ENCODE data around the gene CBX8.

Gene CBX8

DNA sequence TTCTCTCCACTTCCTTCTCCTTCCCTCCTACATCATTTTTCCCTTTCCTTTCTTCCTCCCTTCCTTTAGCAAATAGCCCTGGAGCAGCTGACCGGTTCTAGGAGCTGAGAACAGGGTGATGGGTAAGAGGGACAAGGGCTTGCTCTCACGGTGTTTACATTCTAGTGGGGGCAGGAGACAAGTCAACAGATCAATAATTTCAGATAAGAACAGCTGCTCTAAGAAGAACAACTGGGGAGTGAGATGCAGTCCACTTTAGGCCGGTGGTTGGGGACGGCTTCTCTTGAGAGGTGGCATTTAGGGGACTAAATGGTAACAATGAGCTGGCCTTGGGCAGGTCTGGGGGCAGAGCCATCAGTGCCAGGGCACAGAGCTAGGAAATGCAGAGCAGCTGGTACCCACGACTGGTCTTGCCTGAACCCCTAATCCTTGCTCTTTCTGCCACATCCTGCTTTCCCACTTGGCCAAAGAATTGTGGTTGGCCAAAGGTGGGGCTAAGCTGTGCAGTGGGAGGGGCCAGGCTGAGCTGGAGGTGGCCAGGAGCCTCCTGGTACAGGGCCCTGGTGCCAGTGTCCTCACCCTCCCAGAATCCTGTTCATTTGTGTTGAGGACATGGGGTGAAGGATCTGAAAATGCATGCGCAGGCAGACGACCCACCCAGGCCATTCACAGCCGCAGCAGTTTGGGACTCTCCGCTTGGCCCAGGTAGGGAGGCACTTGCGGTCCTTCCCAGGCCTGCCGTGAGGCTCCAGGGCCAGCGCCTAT, 24.6 kb upstream of the CBX8 start:
- DNase-seq, result no peak

DNA sequence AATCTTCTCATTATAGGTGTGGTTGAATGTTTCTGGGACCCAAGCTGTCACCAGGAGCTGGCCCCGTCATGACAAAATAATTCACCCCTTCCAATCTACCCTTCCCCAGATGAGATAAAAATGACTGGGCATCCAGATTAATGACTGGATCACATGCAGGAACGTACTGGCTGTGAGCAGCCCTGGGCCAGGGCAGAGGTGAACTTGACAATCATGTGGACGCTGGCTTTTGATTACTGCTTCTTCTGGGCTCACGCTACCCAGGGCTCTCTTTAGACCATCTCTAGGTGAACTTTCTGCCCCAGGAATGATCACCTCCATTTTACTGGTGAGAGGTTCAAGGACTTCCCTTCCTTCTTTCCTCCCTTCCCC, 24.1 kb upstream of the CBX8 start:
- DNase-seq, result no peak

- no peak for DNase-seq
These were observed 22.8 kb upstream of the CBX8 start for GRCh38 chr17:79819534-79820276.

DNA sequence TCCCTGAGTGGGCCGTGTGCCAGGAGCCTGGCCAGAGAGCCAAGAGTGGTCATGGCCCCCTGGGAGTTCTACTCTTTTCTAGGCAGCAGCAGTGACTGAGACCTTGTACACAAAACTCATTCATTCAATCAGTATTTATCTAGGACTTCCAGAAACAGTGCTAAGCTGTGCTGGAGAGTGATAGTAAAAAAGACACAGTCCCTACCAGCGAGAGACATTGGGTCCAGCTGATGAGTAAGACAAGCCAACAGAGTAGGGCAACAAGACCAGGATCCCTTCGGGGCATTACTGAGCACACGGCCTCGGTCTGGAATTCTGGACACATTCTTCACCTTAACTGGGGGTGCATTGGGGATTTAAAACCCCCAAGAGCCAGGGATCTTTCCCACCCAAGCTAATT, 22.2 kb upstream of the CBX8 start:
- DNase-seq, result no peak

GRCh38 chr17:79818026-79818758, 21.3 kb upstream of the CBX8 start:
- no peak for DNase-seq

DNA sequence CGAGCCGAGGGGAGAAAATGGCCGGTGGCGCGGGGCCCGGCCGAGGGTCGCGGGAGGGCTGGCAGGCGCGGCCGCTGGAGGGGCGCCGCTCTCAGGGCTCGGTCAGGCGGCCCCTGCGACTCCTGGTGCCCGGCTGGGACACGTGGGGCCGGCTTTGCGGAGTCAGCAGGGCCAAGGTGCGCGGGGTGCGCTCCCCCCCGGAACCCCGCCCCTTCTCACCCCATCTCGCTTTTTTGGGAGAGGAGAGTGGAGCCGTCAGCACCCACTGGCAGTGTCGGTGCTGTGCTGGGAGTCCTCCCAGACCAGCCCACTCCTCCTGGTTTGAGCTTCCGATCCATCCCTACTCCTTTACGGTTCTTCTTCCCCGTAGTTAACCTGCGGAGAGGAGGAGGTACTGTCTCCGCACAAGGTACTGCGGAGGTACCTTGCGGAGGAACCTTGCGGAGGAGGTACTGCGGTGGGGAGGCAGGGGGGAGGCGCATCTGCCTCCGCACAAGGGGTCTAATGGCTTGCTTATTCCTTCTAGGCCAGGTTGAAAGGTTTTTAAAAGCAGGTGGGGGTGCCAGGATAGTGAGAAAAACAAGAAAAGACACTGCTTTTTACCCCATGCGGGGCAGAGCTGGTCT, 19.1 kb upstream of the CBX8 start:
- no peak for DNase-seq

- peak in 1 of 58 donors; percentile 7 for DNase-seq
These were observed 18.3 kb upstream of the CBX8 start for GRCh38 chr17:79814974-79815835.

- no peak for DNase-seq
These were observed 17.5 kb upstream of the CBX8 start for GRCh38 chr17:79814127-79814973.

DNA sequence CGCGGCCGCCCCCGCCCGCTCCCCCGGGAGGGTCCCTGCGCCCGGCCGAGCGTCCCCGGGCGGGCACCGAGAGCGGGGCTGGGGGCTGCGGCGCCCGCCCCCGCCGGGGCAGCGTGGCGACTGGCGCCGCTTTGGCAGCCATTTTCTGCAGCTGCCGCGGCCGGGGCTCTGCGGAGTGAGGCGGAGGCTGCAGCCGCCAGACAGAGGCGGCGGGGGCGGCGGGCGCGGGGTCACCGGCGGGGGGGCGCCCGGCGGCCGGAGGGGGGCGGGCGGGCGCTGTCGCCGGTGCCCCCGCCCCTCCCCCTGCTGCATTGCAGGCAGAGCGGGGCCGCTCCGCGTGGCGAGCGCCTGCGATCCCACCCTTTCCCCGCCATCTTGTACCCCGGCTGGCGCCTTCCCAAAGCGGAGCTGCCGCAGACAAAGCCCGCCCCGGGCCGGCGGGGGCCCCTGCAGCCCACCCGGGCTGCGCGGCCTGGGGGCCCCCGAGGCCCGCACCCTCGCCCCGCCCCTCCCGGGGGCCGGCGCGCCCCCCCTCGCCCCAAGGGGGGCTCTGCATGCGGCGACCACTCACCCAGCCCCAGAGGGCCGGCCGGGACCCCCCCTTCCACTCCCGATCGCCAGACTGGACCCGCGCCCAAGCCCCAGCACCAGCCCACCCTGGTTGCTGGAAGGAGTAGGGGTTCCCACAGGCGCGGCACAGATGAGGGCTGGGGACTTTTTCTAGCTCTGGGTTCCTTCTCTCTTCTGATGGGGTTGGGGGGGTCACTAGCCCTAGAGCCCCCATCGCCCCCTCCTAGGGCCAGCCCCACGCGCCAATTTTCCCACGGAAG, 16.6 kb upstream of the CBX8 start:
- DNase-seq, result peak in 1 of 58 donors; percentile 28

DNA sequence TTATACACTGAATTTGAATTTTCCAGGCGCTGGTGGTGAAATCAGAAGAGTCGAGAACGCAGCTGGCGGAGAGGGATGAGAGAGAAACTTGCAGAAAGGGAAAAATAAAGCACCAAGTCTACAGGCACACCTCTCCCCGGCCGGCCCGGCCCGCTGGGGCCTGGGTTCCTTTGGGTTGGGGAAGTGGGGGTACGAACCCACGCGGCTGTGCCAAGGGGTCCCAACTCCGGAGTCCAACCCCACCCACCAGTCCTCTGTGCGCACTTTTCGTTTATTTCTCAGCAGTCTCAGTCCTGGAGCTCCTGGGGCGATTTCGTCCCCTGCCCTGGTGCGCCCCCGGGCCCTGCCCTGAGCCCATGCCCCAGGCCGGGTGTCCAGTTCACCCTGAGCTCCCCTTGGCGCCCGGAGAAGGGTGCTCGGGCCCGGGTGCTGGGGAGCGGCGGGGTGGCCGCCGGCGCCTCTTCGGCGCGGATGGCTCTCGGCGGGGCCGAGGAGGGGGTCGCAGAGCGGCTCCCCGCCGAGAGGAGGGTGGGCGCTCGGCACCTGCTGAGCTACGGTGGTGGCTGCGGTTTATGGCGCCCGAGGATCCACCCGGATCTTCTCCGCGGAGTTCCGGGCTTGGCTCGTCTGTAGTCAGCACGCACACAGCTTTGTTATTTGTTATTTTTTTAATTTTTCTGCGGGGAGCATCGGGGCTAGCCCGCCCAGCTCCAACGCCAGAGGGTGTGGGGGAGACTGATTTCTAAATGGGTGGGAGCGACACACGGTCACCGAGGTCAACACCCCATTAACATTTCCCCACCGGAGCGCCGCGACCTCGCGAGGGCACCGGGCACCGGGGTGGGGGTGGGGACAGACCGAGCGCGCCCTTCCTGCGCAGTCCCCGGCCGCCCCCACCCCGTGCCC, 15.7 kb upstream of the CBX8 start:
- DNase-seq, result no peak

DNA sequence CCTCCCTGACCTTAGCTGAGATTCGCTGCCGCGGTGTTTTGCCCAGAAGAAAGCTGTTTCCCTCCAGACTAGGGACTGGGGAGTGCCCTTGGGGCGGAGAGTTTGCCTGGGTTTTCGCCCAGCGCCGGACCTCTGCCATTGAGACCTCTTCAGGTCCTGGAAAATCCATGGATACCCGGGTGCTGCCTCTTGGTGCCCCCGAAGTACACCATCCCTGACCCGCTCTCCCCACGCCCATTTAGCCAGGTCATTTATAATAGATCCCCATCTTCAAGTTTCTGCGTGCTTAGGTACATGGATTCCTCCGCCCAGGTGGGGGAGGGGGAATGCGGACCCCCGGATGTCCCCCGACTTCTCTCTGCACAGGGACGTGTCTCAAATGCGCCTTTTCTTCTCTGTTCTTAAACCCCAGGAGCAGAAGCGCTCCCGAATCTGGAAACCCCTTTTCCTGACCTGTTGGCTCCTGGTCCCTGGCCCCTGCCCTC, 15.0 kb upstream of the CBX8 start:
- no peak for DNase-seq

DNA sequence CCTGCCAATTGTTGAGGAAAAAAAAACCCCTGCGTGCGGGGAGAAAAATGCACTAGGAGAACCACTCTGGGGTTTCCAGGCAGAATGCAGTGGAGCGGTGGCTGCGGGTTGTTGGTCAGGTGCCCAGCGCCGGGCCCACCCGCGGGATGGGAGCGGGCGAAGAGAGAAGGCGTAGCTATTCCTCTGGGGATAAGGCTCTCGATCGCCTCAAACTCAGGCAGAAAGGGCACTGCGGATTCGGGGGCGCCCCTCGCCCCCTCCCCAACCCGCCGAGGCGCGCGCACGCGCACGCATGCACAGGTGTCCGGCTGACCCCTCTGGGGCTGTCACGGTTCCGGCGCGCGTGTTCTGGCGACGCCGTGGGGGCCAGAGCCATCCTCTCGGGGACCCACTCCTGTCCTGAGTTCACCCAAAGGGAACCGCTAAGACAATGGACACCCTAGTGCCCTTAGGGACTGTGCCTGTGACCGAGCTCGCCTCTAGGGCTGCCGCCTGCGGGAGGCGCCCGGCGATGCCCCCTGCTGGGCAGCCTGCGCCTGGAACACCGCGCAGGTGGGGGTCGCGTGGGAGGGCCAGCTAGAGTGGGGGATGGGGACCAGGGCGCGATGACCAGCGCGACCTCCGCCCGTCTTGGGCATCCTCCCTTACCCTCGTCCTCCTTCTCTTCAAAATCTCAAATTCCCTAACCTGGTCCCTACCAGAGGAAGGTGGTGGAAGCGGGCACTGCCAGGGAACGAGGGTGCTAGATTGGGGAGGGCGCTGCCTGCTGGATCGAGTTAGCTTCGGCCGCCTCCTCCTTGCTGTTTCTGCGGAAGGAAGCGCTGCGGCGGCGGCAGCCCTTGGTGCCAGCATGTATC, 14.4 kb upstream of the CBX8 start:
- peak in 6 of 58 donors; percentile 29 to 48 (median 34) for DNase-seq

- peak in 47 of 58 donors; percentile 1 to 85 (median 46) for DNase-seq
These were observed 13.5 kb upstream of the CBX8 start for GRCh38 chr17:79810130-79811010.

GRCh38 chr17:79809530-79810129, 12.8 kb upstream of the CBX8 start:
- DNase-seq, result no peak
